K562 (cell line): ENCODE measurements around the gene FBLN2. TPM values are rescaled to one million over a fixed set of nuclear protein-coding genes. Genes with fewer than 3 reads are reported as not detected.

ENCODE experiments used
- ATF7 ChIP-seq: fragments of 450-650 bp; IDR thresholded peaks from 2 replicates; pipeline ENCODE4 v1.7.1; 2014; ENCODE audit warnings: mild to moderate bottlenecking, moderate library complexity
- BRF1 ChIP-seq: IDR thresholded peaks from 3 replicates; pipeline ENCODE4 v1.6.1; 2011; ENCODE audit warnings: borderline replicate concordance, mild to moderate bottlenecking; ENCODE audit not compliant: insufficient read length; ENCODE audit errors: extremely low read depth
- EP300 ChIP-seq: IDR thresholded peaks from 2 replicates; pipeline ENCODE4 v1.6.1; 2012; ENCODE audit warnings: low read length, improper control_type of control experiment
- ETV1 ChIP-seq: fragments of 450-650 bp; conservative IDR thresholded peaks from 2 replicates; pipeline ENCODE4 v1.6.1; 2016; ENCODE audit warnings: missing genetic modification characterization, control low read depth, low read depth, missing compliant biosample characterization
- NBN ChIP-seq: fragments of 450-650 bp; IDR thresholded peaks from 2 replicates; pipeline ENCODE4 v1.6.1; 2016; ENCODE audit warnings: low read depth, mild to moderate bottlenecking
- NFIC ChIP-seq: fragments of 450-650 bp; IDR thresholded peaks from 2 replicates; pipeline ENCODE4 v1.6.1; 2017; ENCODE audit warnings: mild to moderate bottlenecking, inconsistent platforms
- PURB ChIP-seq: sonication (generic); formaldehyde crosslinking; IDR thresholded peaks from 2 replicates; pipeline ENCODE4 v1.9.0; 2021; ENCODE audit warnings: low read depth, mild to moderate bottlenecking, missing genetic modification reagents
- SMARCC2 ChIP-seq: fragments of 450-650 bp; IDR thresholded peaks from 2 replicates; pipeline ENCODE4 v1.6.1; 2017; ENCODE audit warnings: antibody characterized with exemption, moderate library complexity, mild to moderate bottlenecking, low read depth
- TAF7 ChIP-seq: fragments of 450-650 bp; IDR thresholded peaks from 2 replicates; pipeline ENCODE4 v1.6.1; 2016; ENCODE audit warnings: missing genetic modification characterization, missing compliant biosample characterization
- TCF7L2 ChIP-seq: fragments of 150-350 bp; IDR thresholded peaks from 2 replicates; pipeline ENCODE4 v1.6.1; 2016; ENCODE audit warnings: low read depth, mild to moderate bottlenecking, low read length, moderate library complexity
- ZBTB1 ChIP-seq: sonication (generic); formaldehyde crosslinking; IDR thresholded peaks from 2 replicates; pipeline ENCODE4 v1.8.1; 2023; ENCODE audit warnings: missing genetic modification reagents, low read depth, mild to moderate bottlenecking, borderline replicate concordance
- ZNF239 ChIP-seq: fragments of 250-450 bp; sonication (Bioruptor Pico); IDR thresholded peaks from 2 replicates; pipeline ENCODE4 v1.4.0; 2020; ENCODE audit warnings: mild to moderate bottlenecking
- ZNF444 ChIP-seq: fragments of 250-450 bp; sonication (Bioruptor Pico); IDR thresholded peaks from 2 replicates; pipeline ENCODE4 v1.4.0; 2020; ENCODE audit warnings: mild to moderate bottlenecking, moderate library complexity
- polyA plus RNA-seq, 8 experiments: library from polyadenylated mRNA; depleted of rRNA in 4 of 8; stranded (reverse) in 5 of 8; unstranded in 3 of 8; fragments of >200 nt; fragmentation: Nextera tagmentation in 2 of 8; fragmentation: Illumina TruSeq in 1 of 8; extraction: Ambion mirVana in 2 of 8; extraction: Trizol in 1 of 8; gene quantifications; 2 replicates each; pipeline versions ENCODE4 v1.2.1 to v1.2.3, GENCODE V29; 2011 to 2014; ENCODE audit warnings: inconsistent platforms in 1 of 8, missing spikeins in 1 of 8
- total RNA-seq, 7 experiments: library from RNA; depleted of rRNA in 6 of 7; stranded (reverse); fragments of >200 nt in 6 of 7; fragmentation: Illumina TruSeq in 2 of 7; extraction: Trizol in 2 of 7; gene quantifications; 2 replicates each; pipeline versions ENCODE4 v1.2.1 to v1.2.3, GENCODE V29; 2011 to 2021; ENCODE audit warnings: low replicate concordance in 1 of 7
- TF ChIP-seq, protein P1 (sequence below): fragments of 450-650 bp; IDR thresholded peaks from 2 replicates; pipeline ENCODE4 v1.6.1; 2018; ENCODE audit not compliant: partially characterized antibody
- TF ChIP-seq, protein P2 (sequence below), 2 experiments: fragments of 450-650 bp in 1 of 2; sonication (generic) in 1 of 2; formaldehyde crosslinking in 1 of 2; IDR thresholded peaks in 1 of 2; conservative IDR thresholded peaks in 1 of 2; 2 replicates each; pipeline versions ENCODE4 v1.6.1 to v1.8.1; 2016 to 2023; ENCODE audit warnings: mild to moderate bottlenecking in 2 of 2, moderate library complexity in 2 of 2, inconsistent platforms in 1 of 2, missing genetic modification reagents in 1 of 2
- TF ChIP-seq, protein P3 (sequence below), 2 experiments: fragments of 450-650 bp in 1 of 2; sonication (generic) in 1 of 2; formaldehyde crosslinking; conservative IDR thresholded peaks; 2 replicates each; pipeline versions ENCODE4 v1.4.0 to v1.8.1; 2020 to 2022; ENCODE audit warnings: mild to moderate bottlenecking in 1 of 2, missing genetic modification reagents in 1 of 2
- TF ChIP-seq, protein P4 (sequence below): sonication (generic); formaldehyde crosslinking; IDR thresholded peaks from 2 replicates; pipeline ENCODE4 v1.8.1; 2022; ENCODE audit warnings: missing genetic modification reagents

The FBLN2 gene
- total and polyA plus RNA-seq, 9 of the 15 experiments (the other 6 are each of a cell fraction or from before 2014, with no cell fraction given) = 0.03 to 0.10 (median 0.04) TPM; not detected in 6

DNA sequence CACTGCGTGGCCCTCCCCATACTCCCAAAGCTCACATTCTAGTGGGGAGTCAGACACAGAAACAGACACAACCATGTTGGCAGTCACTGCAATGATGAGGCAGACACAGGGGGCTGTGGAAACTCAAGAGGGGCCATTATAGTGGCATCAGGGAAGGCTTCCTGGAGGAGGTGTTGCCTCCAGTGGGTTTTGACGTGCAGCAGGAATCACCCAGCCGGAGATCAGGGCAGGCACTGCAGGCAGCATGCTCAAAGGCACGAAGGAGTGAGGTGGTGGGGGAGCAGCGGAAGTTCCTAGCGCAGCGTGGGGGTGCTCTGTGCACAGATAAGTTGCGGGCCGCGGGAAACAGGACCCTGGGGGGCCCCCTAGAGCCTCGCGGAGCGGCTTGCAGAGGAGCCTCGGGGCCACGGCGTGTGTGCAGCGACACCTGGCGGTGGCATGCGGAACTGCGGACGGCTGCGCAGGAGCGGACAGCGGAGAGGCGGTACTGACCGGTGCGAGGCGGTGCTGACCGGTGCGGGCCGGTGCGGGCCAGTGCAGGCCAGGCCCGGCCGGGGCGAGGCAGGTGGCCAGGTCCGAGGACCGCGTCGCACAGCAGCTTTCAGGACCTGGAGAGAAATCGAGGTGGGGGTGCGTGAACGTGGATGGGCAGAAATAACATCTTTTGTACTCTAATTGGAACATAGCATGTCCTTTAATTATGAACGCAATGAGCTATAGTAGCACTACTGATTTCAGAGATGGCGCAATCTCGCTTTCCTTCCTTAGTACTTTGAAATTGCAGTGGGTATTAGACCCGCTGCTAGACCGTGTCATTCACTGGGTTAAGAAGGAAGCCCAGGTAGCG, 101.5 kb downstream of the FBLN2 start (continued):
- TF ChIP-seq, protein P1, sequence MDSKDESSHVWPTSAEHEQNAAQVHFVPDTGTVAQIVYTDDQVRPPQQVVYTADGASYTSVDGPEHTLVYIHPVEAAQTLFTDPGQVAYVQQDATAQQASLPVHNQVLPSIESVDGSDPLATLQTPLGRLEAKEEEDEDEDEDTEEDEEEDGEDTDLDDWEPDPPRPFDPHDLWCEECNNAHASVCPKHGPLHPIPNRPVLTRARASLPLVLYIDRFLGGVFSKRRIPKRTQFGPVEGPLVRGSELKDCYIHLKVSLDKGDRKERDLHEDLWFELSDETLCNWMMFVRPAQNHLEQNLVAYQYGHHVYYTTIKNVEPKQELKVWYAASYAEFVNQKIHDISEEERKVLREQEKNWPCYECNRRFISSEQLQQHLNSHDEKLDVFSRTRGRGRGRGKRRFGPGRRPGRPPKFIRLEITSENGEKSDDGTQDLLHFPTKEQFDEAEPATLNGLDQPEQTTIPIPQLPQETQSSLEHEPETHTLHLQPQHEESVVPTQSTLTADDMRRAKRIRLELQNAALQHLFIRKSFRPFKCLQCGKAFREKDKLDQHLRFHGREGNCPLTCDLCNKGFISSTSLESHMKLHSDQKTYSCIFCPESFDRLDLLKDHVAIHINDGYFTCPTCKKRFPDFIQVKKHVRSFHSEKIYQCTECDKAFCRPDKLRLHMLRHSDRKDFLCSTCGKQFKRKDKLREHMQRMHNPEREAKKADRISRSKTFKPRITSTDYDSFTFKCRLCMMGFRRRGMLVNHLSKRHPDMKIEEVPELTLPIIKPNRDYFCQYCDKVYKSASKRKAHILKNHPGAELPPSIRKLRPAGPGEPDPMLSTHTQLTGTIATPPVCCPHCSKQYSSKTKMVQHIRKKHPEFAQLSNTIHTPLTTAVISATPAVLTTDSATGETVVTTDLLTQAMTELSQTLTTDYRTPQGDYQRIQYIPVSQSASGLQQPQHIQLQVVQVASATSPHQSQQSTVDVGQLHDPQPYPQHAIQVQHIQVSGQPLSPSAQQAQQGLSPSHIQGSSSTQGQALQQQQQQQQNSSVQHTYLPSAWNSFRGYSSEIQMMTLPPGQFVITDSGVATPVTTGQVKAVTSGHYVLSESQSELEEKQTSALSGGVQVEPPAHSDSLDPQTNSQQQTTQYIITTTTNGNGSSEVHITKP = peak; percentile 70
- TF ChIP-seq NFIC (peak; percentile 89), SMARCC2 (no peak), ZBTB1 (0 out of 2 replicates have a peak, but pooled peaks have one; percentile 55), TAF7 (tag) (no peak), NBN (peak; percentile 90; the same call in 1 of the 2 replicates), BRF1 (no peak), PURB (CRISPR knock-in tag) (no peak), ATF7 (peak; percentile 84), EP300 (peak; percentile 81), ZNF239 (CRISPR knock-in tag) (peak; percentile 38; the same call in 1 of the 2 replicates), ETV1 (tag) (peak; percentile 87), TCF7L2 (no peak), ZNF444 (CRISPR knock-in tag) (0 out of 2 replicates have a peak, but pooled peaks have one; percentile 19)
- TF ChIP-seq, protein P2, sequence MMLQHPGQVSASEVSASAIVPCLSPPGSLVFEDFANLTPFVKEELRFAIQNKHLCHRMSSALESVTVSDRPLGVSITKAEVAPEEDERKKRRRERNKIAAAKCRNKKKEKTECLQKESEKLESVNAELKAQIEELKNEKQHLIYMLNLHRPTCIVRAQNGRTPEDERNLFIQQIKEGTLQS (IDR thresholded peaks at IDR 0.05) = no peak; the same call in 1 of the 2 replicates
- TF ChIP-seq, protein P2 (CRISPR knock-in tag; conservative IDR thresholded peaks at IDR 0.05) = peak; percentile 59; the same call in 1 of the 2 replicates
- TF ChIP-seq, protein P3, sequence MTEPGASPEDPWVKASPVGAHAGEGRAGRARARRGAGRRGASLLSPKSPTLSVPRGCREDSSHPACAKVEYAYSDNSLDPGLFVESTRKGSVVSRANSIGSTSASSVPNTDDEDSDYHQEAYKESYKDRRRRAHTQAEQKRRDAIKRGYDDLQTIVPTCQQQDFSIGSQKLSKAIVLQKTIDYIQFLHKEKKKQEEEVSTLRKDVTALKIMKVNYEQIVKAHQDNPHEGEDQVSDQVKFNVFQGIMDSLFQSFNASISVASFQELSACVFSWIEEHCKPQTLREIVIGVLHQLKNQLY (CRISPR knock-in tag; conservative IDR thresholded peaks at IDR 0.05) = peak in 1 of 2 experiments; percentile 92; a peak in 2 of 4 replicates
- TF ChIP-seq, protein P4, sequence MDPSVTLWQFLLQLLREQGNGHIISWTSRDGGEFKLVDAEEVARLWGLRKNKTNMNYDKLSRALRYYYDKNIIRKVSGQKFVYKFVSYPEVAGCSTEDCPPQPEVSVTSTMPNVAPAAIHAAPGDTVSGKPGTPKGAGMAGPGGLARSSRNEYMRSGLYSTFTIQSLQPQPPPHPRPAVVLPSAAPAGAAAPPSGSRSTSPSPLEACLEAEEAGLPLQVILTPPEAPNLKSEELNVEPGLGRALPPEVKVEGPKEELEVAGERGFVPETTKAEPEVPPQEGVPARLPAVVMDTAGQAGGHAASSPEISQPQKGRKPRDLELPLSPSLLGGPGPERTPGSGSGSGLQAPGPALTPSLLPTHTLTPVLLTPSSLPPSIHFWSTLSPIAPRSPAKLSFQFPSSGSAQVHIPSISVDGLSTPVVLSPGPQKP (CRISPR knock-in tag) = no peak
